ENCODE results near the gene MOV10.

The MOV10 gene

DNA sequence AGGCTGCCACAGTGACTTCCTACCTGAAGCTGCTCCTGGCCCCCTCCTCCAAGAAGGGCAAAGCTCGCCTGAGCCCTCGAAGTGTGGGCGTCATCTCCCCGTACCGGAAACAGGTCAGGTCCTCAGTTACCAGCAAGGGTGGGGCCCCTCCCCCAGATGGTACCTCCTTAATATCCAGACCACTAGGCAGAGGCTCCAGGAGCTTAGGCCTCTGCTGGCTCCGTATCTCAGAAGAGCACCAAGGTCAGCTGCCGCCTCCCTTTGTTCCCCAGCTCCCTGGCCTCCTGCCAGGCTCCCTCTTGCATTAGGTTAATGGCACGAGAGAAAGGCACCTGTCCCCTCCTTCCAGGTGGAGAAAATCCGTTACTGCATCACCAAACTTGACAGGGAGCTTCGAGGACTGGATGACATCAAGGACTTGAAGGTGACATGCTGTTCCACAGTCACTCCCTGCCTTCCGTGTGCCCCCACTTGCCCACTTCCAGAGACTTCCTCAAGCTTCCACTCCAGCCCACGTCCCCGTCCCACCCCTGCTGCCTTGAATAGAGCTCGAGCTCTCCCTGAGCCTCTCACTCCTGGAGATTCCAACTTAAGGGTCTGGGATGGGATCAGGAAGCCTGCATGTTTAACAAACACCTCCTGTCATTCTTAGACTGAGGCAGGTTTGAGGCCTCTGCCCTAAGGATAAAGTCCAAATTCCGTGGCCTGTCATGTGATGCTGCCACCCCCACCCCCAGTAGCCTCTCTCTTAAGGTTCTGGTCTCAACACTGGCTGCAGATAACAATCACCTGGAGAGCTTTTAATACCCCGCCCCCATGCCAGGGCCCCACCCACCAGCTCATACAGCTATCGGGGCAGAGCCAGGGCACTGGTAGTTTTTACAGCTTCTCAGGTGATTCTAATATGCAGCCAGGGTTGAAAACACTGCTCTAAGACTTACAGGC lies 24.2 kb downstream of the MOV10 start:
- FAIRE-seq (no peak), DNase-seq (ENCODE audit: low spot score) (no peak)

DNA sequence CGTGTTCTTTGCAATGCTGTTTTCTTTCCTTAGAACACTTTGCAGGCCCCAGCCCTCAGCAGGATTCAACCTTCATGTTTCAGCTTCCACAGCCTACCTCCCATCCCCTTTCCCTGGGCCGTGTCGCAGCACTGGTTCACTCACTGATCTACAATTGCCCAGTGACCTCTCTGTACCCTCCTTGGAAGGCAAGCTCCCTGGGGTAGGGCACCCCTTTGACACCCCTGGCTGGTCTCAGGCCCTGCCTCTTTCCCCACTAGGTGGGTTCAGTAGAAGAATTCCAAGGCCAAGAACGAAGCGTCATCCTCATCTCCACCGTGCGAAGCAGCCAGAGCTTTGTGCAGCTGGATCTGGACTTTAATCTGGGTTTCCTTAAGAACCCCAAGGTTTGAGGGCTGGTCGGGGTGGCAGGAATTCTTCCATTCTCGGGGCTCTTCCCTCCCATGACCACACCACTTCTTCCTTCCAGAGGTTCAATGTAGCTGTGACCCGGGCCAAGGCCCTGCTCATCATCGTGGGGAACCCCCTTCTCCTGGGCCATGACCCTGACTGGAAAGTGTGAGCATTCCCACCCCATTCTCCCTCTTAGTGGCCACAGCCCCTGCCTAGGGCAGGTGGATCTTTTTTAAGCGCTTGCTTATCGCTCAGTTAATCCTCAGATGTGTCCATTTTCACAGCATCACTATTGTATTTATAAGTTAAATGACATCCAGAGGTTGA lies 25.1 kb downstream of the MOV10 start:
- FAIRE-seq (no peak), DNase-seq (ENCODE audit: low spot score) (no peak)

DNA sequence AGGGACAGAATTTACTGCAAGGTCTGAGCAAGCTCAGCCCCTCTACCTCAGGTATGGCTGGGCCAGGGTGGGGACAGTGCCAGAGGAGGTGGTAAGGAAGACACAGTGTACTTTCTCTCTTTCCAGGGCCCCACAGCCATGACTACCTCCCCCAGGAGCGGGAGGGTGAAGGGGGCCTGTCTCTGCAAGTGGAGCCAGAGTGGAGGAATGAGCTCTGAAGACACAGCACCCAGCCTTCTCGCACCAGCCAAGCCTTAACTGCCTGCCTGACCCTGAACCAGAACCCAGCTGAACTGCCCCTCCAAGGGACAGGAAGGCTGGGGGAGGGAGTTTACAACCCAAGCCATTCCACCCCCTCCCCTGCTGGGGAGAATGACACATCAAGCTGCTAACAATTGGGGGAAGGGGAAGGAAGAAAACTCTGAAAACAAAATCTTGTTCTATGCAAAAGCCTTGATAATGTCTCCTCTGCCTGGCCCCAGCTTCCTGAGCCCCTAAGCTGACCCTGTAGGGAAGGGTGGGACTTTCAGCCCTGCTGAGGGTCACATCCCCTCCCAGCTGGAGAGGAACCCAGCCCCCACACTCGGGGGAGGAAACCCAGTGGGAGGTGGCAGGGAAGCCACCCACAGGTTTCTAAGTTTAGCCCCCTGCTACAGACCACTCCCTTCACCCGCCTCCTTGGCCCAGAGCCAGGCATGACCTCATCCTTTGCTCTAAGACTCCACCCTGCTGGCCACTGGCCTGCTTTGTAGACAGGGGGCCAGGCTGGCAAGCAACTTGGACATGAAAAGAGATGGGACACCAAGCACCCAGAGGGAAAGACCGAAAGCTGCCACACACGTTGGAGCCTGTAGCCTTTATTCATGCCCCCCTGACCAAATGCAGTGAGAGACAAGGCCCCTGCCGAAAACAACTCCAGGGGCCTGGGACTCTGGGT lies 26.1 kb downstream of the MOV10 start:
- DNase-seq (ENCODE audit: low spot score) (peak; percentile 96), FAIRE-seq (no peak)

DNA sequence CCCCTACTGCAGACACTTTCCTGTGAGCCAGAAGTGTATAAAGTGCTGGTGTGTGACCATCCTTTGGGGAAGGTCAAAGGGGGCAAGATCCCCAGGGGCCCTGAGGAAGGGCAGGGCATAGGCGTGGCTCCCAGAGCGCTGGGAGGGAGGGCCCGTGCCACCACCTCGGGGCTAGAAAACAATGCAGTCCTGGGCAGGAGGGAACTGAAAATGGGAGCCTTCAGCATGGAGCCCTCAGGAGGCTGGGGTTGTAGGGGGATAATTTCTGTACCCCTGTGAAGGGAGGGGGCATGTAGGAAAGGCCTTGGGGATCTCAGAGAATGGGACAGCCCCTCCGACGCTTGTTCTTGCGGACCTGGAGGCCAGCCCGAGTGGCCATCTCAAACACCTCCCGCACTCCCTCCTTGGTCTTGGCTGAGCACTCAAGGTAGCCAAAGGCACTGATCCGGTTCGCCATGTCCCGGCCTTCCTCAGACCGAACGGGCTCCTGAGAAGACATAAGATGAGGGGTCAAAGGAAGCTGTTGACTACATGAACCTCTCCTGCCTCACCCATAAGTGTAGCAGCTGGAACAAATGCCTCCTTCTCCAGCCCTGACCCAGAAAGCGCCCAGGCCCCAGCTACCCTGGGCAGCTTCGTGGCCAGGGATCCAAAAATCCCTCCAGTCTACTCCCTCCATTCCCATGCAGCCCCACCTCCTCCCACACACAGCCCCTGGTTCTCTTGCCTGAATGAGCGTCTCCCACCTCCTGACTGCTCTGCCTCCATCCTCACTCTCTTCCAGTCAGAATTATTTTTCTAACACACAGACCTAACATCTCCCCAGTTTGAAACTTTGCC lies 27.0 kb downstream of the MOV10 start:
- no peak for DNase-seq (ENCODE audit: low spot score)
- no peak for FAIRE-seq

DNA sequence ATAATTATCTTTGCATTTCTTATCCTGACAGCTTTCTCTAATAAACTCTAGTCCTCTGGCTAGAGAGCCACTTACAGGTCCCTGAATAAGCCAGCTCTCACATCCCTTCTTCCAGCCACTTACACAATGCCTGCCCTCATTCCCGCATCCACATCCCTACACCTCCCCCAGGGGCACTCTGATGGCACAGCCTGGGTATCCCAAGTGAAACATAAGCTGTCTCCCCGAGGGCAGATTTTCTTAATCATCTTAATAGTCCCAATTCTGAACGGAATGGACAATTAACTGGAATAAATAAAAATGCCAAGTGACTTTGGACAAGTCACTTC lies 27.6 kb downstream of the MOV10 start:
- DNase-seq (ENCODE audit: low spot score) (no peak), FAIRE-seq (no peak)

DNA sequence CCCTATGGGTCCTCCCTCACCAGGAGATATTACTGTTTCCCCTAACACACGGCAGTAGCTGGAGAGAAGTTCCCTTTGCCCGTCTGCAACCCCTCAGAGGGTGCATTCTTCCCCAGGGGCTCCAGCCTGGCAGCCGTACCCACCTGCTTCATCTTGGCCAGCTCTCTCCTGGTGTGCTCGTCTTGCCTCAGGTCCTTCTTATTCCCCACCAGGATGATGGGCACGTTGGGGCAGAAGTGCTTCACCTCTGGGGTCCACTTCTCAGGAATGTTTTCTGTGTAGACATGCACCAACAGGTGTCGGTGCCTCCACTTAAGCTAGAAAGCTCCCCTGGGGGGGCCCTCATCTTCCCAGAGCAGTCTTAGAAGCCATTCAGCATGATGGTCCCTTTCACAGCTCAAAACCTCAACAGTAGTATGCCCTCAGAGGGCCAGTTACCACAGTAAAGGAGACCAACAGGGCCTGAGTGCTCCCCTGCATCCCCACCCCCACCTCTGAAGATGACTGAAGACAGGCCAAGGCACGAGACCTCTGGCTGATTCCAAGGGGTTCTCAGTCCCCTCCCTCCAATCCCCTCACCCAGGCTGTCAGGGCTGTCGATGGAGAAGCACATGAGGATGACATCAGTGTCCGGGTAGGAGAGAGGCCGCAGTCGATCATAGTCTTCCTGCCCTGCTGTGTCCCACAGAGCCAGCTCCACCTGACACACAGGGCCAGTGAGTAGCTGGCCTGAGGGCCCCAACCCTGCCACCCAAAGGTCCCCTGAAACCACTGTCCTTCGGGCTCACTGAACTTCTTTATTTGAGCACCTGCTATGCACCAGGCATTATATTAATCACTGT lies 28.2 kb downstream of the MOV10 start:
- DNase-seq (ENCODE audit: low spot score) (no peak), FAIRE-seq (no peak)

DNA sequence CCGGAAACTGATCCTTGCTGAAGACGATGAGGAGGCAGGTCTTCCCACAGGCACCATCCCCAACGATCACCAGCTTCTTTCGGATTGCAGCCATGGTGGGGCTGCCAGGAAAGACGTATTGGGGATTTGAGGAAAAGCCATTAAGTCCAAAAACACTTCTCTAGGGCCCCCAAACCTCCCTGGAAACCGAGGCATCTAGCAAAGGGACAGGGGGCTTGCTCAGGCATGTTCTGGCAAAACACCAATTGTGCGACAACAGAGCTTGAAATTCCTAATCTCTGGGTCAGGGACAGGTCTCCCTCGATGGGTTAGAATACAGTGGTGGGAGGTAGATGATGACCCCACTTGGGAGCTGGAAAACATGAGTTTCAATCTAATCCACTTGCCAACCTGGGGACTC lies 29.2 kb downstream of the MOV10 start:
- no peak for DNase-seq (ENCODE audit: low spot score)
- FAIRE-seq = no peak

DNA sequence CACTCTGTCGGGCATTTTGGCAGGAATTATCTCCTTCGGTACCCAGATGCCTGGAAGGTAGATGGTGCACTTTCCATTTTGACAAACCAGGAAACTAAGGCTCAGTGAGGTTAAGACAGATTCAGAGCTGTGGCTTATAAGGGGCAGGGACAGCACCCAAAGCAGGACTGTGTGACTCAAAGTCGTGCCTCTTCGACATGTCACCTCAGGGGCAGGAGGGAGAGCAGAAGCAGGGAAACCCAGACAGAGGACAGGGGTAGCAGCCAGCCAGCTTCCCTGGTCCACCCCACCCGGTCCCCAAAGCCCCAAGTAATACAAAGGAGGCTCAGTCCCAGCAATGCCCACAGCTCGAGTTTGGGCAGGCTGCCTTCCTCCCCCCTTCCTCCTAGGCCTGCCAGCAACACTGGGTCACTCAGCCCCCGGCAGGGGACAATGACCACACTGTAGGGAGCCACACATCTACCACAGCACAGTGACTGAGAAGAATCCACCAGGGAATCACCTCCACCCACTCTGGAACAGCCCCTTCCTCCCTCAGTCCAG lies 30.0 kb downstream of the MOV10 start:
- DNase-seq (ENCODE audit: low spot score) (no peak), FAIRE-seq (no peak)

DNA sequence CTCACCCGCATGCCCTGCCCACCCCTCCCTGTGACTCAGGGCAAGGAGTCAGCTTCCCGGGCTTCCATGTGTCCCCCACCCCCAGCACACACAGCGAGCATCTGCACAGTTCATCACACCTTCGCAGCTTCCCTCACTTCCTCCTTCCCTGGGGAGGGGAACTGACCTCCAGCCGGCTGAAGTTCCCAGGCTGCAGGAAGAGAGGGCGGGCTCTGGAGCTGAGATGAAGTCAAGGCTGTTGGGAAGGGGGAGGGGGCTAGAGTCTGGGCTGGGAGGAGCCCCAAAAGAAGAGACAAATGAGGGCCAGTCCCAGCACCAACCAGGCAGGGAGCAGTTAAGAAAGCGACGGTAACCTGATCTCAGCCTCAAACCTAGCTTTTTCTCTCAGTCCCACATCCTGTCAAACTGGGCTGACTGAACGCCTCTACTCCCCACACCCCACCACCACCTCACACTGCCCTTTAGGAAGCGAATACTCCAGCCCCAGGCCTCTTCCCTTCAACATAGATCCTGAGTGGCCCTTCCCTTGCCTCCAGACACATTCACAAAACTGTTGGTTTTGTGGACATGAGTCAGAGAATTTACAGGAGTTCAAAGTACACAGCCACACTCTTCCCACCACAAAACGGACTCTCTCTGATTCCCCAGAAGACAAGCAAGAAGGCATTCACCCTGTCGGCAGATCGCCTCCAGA lies 30.6 kb downstream of the MOV10 start:
- peak; percentile 96 for DNase-seq (ENCODE audit: low spot score)

DNA sequence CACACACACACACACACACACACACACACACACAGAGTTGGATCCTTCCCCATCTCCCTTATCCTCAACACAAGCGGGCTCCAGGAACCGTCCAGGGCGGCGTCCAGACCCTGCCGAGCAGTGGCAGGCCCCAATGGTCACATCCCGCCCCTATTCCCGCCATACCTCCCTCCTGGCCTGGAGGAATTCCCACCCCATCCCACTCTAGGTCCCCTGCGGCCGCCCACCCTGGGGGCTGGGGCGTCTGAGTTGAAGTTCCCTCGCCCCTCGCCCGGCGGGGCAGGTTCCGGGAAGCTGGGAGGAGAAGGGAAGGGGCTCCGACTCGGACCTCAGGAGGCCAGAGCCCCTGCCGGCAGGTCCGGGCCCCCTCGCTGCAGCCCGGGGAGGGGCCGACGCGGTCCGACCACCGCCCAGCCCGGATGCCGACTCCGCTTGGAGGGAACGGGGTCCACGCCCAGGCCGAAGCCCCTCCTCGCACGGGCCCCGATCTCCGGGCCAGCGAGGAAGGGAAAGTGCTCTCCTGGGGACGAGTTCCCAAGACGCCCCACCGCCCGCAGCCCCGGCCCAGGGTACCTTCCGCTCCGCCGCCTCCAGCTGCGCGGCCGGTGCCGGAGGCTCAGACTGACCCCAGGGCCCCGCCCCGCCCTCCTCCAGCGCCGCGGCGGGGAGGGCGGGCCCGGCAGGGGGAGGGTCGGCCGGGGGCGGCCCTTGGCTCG lies 32.2 kb downstream of the MOV10 start, which contains the start of gene RHOC:
TSS of gene RHOC (minus strand) at position 623 of the 716 bp plus-strand sequence. CDS start 3,328 bp downstream, outside the sequence.
- FAIRE-seq (no peak), DNase-seq (ENCODE audit: low spot score) (peak; percentile 92)

More for the DNA sequence above, 30.6 kb downstream of the MOV10 start:
- FAIRE-seq = peak; percentile 48

DNA sequence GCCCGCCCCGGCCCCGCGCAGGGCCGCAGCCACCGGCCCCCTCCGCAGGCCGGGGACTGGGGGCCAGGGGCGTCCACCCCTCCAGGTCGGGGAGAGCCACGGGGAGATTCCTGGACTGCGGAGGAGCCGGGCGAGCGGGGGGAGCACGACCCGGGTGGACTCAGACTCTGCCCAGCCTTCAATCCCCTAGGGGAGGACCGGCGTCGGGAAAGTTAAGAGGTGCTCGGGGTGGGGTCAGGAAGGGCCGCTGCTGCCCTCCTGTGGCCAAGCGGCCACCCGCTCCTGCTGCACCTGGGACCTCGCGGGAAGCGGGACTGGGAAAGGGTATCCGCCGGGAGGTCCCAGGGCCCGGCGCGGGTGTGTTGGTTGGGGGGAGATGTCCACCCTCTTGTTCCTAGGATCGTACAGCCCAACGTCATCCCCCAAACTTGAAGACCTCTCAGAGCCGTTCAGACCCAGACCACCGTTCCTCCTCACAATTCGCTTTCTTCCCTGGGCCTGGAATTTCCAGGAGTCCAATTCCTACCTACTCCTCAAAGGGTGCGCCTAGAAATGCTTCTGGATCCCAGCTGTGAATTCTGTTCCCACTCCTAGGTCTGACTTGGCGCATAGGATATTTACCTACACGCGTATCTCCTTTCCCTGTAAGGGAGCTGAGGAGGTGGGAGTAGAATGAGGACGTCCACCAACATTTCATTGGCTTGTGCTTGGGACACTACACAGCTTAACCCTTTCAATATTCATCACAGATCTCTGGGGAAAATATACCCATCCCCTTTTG lies 33.0 kb downstream of the MOV10 start:
- no peak for FAIRE-seq

DNA sequence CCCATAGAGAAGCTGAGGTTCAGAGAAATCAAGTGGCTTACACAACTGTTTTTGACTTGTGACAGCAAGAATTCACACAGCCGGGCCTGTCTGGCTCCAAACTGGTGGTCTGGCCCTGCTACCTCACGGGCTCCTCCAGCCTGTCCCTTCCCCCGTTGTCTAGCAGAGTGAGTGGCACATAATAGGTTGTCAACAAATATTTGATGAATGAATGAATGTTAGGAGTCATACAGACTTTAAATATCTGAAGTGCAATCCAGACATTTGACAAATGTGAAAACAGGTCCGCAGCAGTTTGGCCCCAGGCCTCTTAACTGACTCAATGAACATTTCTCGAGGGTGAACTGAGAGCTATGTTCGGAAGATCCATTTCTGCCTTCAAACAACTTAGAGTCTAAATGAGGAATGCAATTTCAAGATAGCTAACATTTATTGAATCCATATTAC lies 33.6 kb downstream of the MOV10 start:
- DNase-seq (ENCODE audit: low spot score) = no peak
- no peak for FAIRE-seq

More for the DNA sequence above, 33.0 kb downstream of the MOV10 start:
- DNase-seq (ENCODE audit: low spot score) = peak; percentile 93

DNA sequence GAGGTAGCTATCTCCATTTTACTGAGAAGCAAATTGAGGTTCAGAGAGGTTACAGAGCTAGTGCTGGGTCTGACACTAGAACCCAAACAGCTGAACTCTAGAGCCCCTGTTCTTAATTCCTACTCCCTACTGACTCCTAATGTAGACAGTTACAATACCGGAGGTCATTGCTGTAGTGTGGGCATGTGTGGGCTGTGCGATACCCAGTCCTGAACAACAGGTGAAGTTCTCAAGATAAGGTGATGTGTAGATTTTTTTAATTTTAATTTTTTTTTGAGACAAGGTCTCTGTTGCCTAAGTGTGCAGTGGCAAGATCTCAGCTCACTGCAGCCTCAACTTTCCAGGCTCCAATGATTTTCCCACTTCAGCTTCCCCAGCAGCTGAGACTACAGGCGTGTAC lies 34.0 kb downstream of the MOV10 start:
- FAIRE-seq = no peak
- DNase-seq (ENCODE audit: low spot score) = no peak

DNA sequence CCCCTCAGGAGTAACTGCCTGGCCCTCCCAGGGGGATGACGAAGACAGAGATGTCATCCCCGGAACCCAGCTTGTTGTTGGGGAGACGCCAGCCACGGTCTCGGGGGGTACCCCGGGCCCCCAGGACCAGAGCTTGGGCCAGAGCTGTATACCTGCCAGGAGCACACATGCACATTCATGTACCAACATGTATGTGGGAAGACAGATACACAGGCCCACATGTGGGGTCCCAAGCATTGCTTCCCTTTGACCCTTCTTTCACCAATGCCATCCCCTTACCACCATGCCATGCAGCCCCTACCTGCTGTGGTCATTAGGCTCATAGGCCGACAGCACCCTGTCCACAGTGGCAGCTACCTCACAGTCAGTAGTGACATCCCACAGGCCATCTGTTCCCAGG lies 35.7 kb downstream of the MOV10 start:
- FAIRE-seq = no peak
- no peak for DNase-seq (ENCODE audit: low spot score)

DNA sequence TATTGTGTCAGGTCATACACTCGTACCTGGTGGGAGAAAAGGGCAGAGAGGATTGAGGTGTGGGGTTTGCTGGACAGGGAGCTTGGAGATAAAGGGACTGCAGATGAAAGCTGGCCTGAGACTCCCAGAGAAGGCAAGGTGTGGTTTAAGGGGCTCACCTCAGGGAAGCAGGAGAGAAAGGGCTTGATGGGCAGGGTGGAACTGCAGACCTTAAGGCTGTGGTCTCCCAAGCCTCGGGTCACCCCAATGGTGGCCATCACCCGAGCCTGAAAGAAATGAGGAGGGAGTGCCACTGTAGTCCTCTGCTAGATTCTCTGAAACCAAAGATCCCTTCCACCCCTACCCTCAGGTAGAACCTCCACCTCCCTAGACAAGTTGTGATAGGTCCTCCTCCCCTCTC lies 36.1 kb downstream of the MOV10 start:
- FAIRE-seq = no peak
- no peak for DNase-seq (ENCODE audit: low spot score)

DNA sequence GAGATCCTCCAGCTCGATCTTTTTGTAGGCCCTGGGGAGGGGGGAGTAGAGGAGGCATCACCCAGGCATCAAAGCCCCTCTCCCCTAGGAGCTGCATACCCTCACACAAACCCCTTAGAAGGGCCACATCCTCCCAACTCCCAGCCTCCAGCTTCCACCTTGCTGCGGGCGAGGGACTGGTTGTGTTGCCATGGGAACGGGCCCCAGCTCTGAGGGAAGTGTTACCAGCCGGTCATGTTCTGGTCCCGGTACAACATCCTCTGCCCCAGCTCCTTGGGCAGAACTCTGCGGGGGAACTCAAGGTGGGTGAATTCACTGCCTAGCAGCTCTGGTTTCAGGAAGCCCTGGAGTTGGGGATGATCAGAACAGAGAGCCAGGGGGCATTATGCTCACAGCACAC lies 36.6 kb downstream of the MOV10 start:
- no peak for DNase-seq (ENCODE audit: low spot score)
- no peak for FAIRE-seq

DNA sequence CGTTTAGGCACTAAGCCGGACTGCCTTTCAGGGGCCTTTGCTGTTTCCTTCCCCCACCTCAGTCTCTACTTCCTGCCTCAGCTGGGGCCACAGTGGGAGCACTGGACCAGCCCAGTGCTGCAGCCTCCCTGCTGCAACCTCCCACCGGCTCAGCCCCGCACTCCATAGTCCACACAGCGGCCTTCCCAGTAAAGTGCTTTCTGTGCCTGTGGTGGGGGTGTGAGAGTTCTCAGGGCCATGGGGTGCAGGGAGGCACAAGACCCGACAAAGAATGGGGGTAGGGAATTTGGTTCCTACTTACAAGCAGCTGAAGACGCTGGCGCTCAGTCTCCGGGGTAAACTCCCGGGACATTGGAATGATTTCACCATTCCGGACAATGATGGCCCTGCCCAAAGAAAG lies 37.2 kb downstream of the MOV10 start:
- no peak for FAIRE-seq
- DNase-seq (ENCODE audit: low spot score) = no peak

Measured in urothelium cell line (cell line).